Stimulated activated CD8-positive, alpha-beta memory T cell treated with anti-CD3 and anti-CD28 coated beads, Interleukin-4, amount 100 ng/mL, for 24 hours (primary cell): Measurements from ENCODE around the gene GNGT1.

ENCODE experiments used
- DNase-seq: peaks from one replicate; pipeline ENCODE4 v3.0.0-alpha.2; 2020; ENCODE audit warnings: low read depth

GNGT1 gene

GRCh38 chr7:93943816-93944540 lies 37.6 kb downstream of the GNGT1 start:
- DNase-seq, result no peak

GRCh38 chr7:93944673-93945072 lies 38.3 kb downstream of the GNGT1 start:
- DNase-seq, result no peak

- no peak for DNase-seq
These were observed 38.7 kb downstream of the GNGT1 start for GRCh38 chr7:93945083-93945482.

- DNase-seq, result no peak
These were observed 39.6 kb downstream of the GNGT1 start for GRCh38 chr7:93945756-93946535.

GRCh38 chr7:93948106-93948505 lies 41.7 kb downstream of the GNGT1 start:
- no peak for DNase-seq

GRCh38 chr7:93948873-93949272 lies 42.5 kb downstream of the GNGT1 start:
- no peak for DNase-seq

GRCh38 chr7:93949423-93949822 lies 43.1 kb downstream of the GNGT1 start:
- DNase-seq, result no peak

- no peak for DNase-seq
These were observed 48.9 kb downstream of the GNGT1 start for GRCh38 chr7:93955304-93955703.

- DNase-seq, result no peak
These were observed 51.4 kb downstream of the GNGT1 start for GRCh38 chr7:93957767-93958166.

- DNase-seq, result no peak
These were observed 51.8 kb downstream of the GNGT1 start for GRCh38 chr7:93958216-93958615.

- DNase-seq, result no peak
These were observed 52.3 kb downstream of the GNGT1 start for GRCh38 chr7:93958651-93959050.
